CD8-positive, alpha-beta memory T cell (primary cell): ENCODE measurements around the gene CHML. TPM values are rescaled to one million over a fixed set of nuclear protein-coding genes. Genes with fewer than 3 reads are reported as not detected.

Experiments
- CTCF ChIA-PET: fragments of 350-600 bp; sonication (Branson Sonifier 250); formaldehyde crosslinking; loops from one replicate; lab custom pipeline; 2021; ENCODE audit warnings: antibody characterized with exemption; lab: Charles Lee
- POLR2A ChIA-PET: fragments of 350-600 bp; sonication (Branson Sonifier 250); formaldehyde crosslinking; loops from one replicate; lab custom pipeline; 2021; ENCODE audit warnings: antibody characterized with exemption; lab: Charles Lee
- DNase-seq, 5 donors: peaks; one replicate each; pipeline versions ENCODE4 v3.0.0 to v3.0.0-alpha.2; 2020 to 2022; ENCODE audit warnings: mixed read lengths in 1 of 5
- H3K27ac ChIP-seq: one replicate; pipeline ENCODE4 v1.7.0; 2013; ENCODE audit warnings: low read depth, mild to moderate bottlenecking, low read length, moderate library complexity
- H3K27me3 ChIP-seq: 2 replicates; pipeline ENCODE4 v1.7.0; 2013; ENCODE audit warnings: low read length, mild to moderate bottlenecking; ENCODE audit not compliant: insufficient read depth, poor library complexity, severe bottlenecking
- H3K36me3 ChIP-seq: 2 replicates; pipeline ENCODE4 v1.7.0; 2013; ENCODE audit warnings: mild to moderate bottlenecking, low read length, moderate library complexity; ENCODE audit not compliant: insufficient read depth
- H3K4me1 ChIP-seq: 2 replicates; pipeline ENCODE4 v1.7.0; 2013; ENCODE audit warnings: mild to moderate bottlenecking, low read length, moderate library complexity; ENCODE audit not compliant: insufficient read depth
- H3K4me3 ChIP-seq: 2 replicates; pipeline ENCODE4 v1.7.0; 2013; ENCODE audit warnings: mild to moderate bottlenecking, low read length
- H3K9me3 ChIP-seq: 2 replicates; pipeline ENCODE4 v1.7.0; 2013; ENCODE audit warnings: mild to moderate bottlenecking, low read length
- H3K27ac Mint-ChIP-seq, 8 donors: one replicate each; pipeline ENCODE4 v1.8.0; 2020 to 2021; ENCODE audit warnings: mixed read lengths in 8 of 8, mild to moderate bottlenecking in 6 of 8, inconsistent platforms in 3 of 8, moderate library complexity in 3 of 8
- H3K27me3 Mint-ChIP-seq, 2 donors: one replicate each; pipeline ENCODE4 v1.8.0; 2020 to 2021; ENCODE audit warnings: mixed read lengths in 2 of 2, mild to moderate bottlenecking in 1 of 2, moderate library complexity in 1 of 2
- H3K36me3 Mint-ChIP-seq, 3 donors: one replicate each; pipeline ENCODE4 v1.8.0; 2020 to 2021; ENCODE audit warnings: mixed read lengths in 3 of 3, inconsistent platforms in 1 of 3, mild to moderate bottlenecking in 1 of 3
- H3K4me1 Mint-ChIP-seq, 3 donors: one replicate each; pipeline ENCODE4 v1.8.0; 2020 to 2021; ENCODE audit warnings: mixed read lengths in 3 of 3, inconsistent platforms in 1 of 3, mild to moderate bottlenecking in 1 of 3
- H3K4me3 Mint-ChIP-seq, 7 donors: one replicate each; pipeline ENCODE4 v1.8.0; 2020 to 2021; ENCODE audit warnings: mixed read lengths in 7 of 7, mild to moderate bottlenecking in 6 of 7, moderate library complexity in 4 of 7, inconsistent platforms in 2 of 7
- H3K9me3 Mint-ChIP-seq, 5 donors: one replicate each; pipeline ENCODE4 v1.8.0; 2020 to 2022; ENCODE audit warnings: mixed read lengths in 5 of 5, mild to moderate bottlenecking in 3 of 5, moderate library complexity in 2 of 5, inconsistent platforms in 1 of 5
- polyA plus RNA-seq: library from polyadenylated mRNA; unstranded; fragments of 300-500 nt; fragmentation: Illumina TruSeq; gene quantifications from one replicate; pipeline ENCODE4 v1.2.3, GENCODE V29; 2021
- total RNA-seq, 2 experiments: library from RNA; stranded (reverse); gene quantifications; one replicate each; pipeline ENCODE4 v1.2.3, GENCODE V29; 2021

The CHML gene
- total and polyA plus RNA-seq, 3 experiments from 2014 or later, result 3.9 to 21.6 (median 20.3) TPM

GRCh38 chr1:241630476-241630875 is 9.7 kb downstream of the CHML start:
- ChIA-PET POLR2A (no interaction called here), CTCF (interaction anchor here (1.3 kb wide), 1 partner anchor 20 kb away, joined by 4 read pairs; no protein-coding TSS in a partner anchor)
- no peak overlapping the region for H3K27ac Mint-ChIP-seq
- no peaks in the 10 kb centered on the region for H3K36me3 ChIP-seq
- H3K4me1 Mint-ChIP-seq, result peaks cover 17 to 29% (median 17%) of the 10 kb centered on the region in 3 donors
- no peaks in the 10 kb centered on the region for H3K27me3 Mint-ChIP-seq
- no peak for DNase-seq
- no peak overlapping the region for H3K4me3 Mint-ChIP-seq
- no peak overlapping the region for H3K4me3 ChIP-seq
- no peaks in the 10 kb centered on the region for H3K9me3 ChIP-seq
- peaks cover 11% of the 10 kb centered on the region for H3K4me1 ChIP-seq
- no peak overlapping the region for H3K27ac ChIP-seq
- no peaks in the 10 kb centered on the region for H3K27me3 ChIP-seq
- H3K36me3 Mint-ChIP-seq, result peaks cover 7 to 18% (median 11%) of the 10 kb centered on the region in 3 donors
- H3K9me3 Mint-ChIP-seq, result no peaks in the 10 kb centered on the region

- Mint-ChIP-seq H3K27ac (no peak overlapping the region), H3K36me3 (peaks cover 4 to 14% (median 9%) of the 10 kb centered on the region in 3 donors), H3K4me3 (no peak overlapping the region), H3K4me1 (peaks cover 15 to 24% (median 17%) of the 10 kb centered on the region in 3 donors), H3K27me3 (no peaks in the 10 kb centered on the region), H3K9me3 (no peaks in the 10 kb centered on the region)
- no peak overlapping the region for H3K27ac ChIP-seq
- H3K27me3 ChIP-seq, result no peaks in the 10 kb centered on the region
- no peak for DNase-seq
- CTCF ChIA-PET, result interaction anchor here (1.3 kb wide), 1 partner anchor 19 kb away, joined by 4 read pairs; no protein-coding TSS in a partner anchor
- POLR2A ChIA-PET, result no interaction called here
- H3K9me3 ChIP-seq, result no peaks in the 10 kb centered on the region
- no peak overlapping the region for H3K4me3 ChIP-seq
- H3K4me1 ChIP-seq, result peaks cover 11% of the 10 kb centered on the region
- no peaks in the 10 kb centered on the region for H3K36me3 ChIP-seq
Observed at GRCh38 chr1:241630005-241630404, 10.2 kb downstream of the CHML start.

DNA sequence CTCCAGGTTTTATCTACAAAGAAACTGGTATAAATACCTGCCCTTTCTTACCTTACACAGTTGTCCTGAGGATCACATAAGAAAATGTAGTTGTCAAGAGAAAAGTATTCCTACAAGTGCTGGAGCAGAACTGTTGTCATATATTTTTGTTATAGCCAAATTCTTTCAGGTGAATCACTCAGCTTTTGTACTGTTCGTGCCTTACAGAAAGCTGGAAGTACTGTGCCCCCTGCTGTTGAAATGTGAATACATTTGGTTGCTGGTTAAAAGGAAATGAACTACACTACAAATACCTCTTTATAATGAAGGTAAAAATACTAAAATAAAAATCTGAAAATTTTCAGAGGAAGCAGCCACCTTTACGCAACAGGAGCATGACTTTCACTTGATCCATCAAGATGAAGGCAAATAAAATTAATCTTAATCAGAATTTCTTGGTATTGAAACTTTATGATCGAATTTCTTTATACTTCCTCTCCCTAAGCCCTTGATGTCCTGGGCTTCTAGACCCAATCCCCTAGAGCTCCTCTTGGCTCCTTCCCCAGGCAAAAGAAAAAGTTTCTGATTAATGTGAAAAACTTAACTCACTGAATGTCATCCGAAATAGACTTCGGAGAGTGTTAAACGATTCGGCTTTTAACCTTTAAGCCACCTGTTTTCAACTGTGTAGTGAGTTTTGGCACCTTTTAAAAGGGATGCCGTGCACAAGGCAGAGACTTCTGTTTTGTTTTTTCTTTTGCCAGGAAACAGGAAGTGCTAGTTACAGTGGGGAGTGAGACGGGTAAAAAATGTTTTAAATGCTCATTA is 12.5 kb downstream of the CHML start:
- POLR2A ChIA-PET, result no interaction called here
- Histone ChIP-seq H3K4me3 (peak overlapping the region; percentile 51), H3K27ac (no peak overlapping the region), H3K27me3 (no peaks in the 10 kb centered on the region), H3K4me1 (peaks cover 11% of the 10 kb centered on the region), H3K9me3 (no peaks in the 10 kb centered on the region), H3K36me3 (no peaks in the 10 kb centered on the region)
- Mint-ChIP-seq H3K4me3 (peak overlapping the region in 6 of 7 donors; percentile 68 to 79 (median 75)), H3K9me3 (no peaks in the 10 kb centered on the region), H3K27me3 (no peaks in the 10 kb centered on the region), H3K4me1 (peaks cover 14 to 18% (median 15%) of the 10 kb centered on the region in 3 donors), H3K36me3 (peaks cover 0 to 3% (median 2%) of the 10 kb centered on the region in 3 donors), H3K27ac (peak overlapping the region; percentile 4 to 93 (median 75))
- CTCF ChIA-PET, result interaction anchor here (0.8 to 2.4 kb wide), 6 partner anchors 11 to 211 kb away, joined by 3 to 18 read pairs (median 4); partner anchors contain the start of genes CHML and OPN3
- peak in 3 of 5 donors; percentile 50 to 70 (median 53) for DNase-seq

- no peaks in the 10 kb centered on the region for H3K9me3 Mint-ChIP-seq
- CTCF ChIA-PET, result no interaction called here
- no peaks in the 10 kb centered on the region for H3K36me3 Mint-ChIP-seq
Observed at GRCh38 chr1:241624935-241625334, 15.2 kb downstream of the CHML start.

DNA sequence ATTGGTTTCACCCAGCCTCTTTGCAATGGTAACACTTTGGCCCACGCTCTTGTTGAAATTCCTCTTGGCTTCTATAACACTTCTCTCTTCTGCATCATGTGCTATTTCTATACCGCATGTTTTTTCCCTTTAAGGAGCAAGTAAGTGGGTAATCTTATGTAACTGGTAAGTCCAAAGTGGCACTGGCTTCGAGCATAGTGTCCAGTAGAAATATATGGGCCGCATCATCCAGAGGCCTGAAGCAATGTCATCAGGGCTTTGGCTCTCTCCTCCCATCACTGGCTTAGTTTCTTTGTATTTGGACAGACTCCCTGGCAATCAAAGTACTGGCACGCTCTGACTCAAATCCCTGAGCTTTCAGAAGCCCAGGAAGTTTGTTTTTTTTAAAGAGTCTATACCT is 17.5 kb downstream of the CHML start:
- Mint-ChIP-seq H3K4me1 (peaks cover 4 to 6% (median 5%) of the 10 kb centered on the region in 3 donors), H3K27me3 (no peaks in the 10 kb centered on the region), H3K4me3 (no peak overlapping the region), H3K9me3 (no peaks in the 10 kb centered on the region), H3K36me3 (no peaks in the 10 kb centered on the region), H3K27ac (peak overlapping the region in 1 of 8 donors; percentile 14)
- no peak for DNase-seq
- Histone ChIP-seq H3K27me3 (no peaks in the 10 kb centered on the region), H3K36me3 (no peaks in the 10 kb centered on the region), H3K4me3 (no peak overlapping the region), H3K4me1 (peaks cover 5% of the 10 kb centered on the region), H3K9me3 (no peaks in the 10 kb centered on the region), H3K27ac (no peak overlapping the region)
- CTCF ChIA-PET, result no interaction called here
- POLR2A ChIA-PET, result no interaction called here

More at GRCh38 chr1:241624935-241625334, 15.2 kb downstream of the CHML start:
- Mint-ChIP-seq H3K27me3 (no peaks in the 10 kb centered on the region), H3K4me3 (no peak overlapping the region), H3K27ac (no peak overlapping the region), H3K4me1 (peaks cover 13 to 18% (median 14%) of the 10 kb centered on the region in 3 donors)
- Histone ChIP-seq H3K27ac (no peak overlapping the region), H3K36me3 (no peaks in the 10 kb centered on the region), H3K4me3 (no peak overlapping the region), H3K4me1 (peaks cover 11% of the 10 kb centered on the region), H3K9me3 (no peaks in the 10 kb centered on the region), H3K27me3 (no peaks in the 10 kb centered on the region)
- POLR2A ChIA-PET, result no interaction called here
- no peak for DNase-seq

- H3K36me3 Mint-ChIP-seq, result no peaks in the 10 kb centered on the region
- Histone ChIP-seq H3K4me1 (no peaks in the 10 kb centered on the region), H3K27me3 (no peaks in the 10 kb centered on the region), H3K27ac (no peak overlapping the region), H3K9me3 (no peaks in the 10 kb centered on the region), H3K4me3 (no peak overlapping the region), H3K36me3 (no peaks in the 10 kb centered on the region)
- POLR2A ChIA-PET, result no interaction called here
- no peaks in the 10 kb centered on the region for H3K27me3 Mint-ChIP-seq
- CTCF ChIA-PET, result no interaction called here
- H3K27ac Mint-ChIP-seq, result peak overlapping the region in 1 of 8 donors; percentile 6
- H3K4me1 Mint-ChIP-seq, result no peaks in the 10 kb centered on the region
- no peak for DNase-seq
- H3K9me3 Mint-ChIP-seq, result no peaks in the 10 kb centered on the region
- no peak overlapping the region for H3K4me3 Mint-ChIP-seq
Observed at GRCh38 chr1:241617426-241617825, 22.7 kb downstream of the CHML start.

GRCh38 chr1:241615043-241615974 is 24.9 kb downstream of the CHML start:
- no peaks in the 10 kb centered on the region for H3K36me3 ChIP-seq
- Mint-ChIP-seq H3K27ac (no peak overlapping the region), H3K9me3 (no peaks in the 10 kb centered on the region), H3K36me3 (no peaks in the 10 kb centered on the region), H3K4me3 (no peak overlapping the region), H3K27me3 (no peaks in the 10 kb centered on the region), H3K4me1 (no peaks in the 10 kb centered on the region)
- ChIA-PET CTCF (interaction anchor here (1.9 kb wide), 1 partner anchor 232 kb away, joined by 4 read pairs; no protein-coding TSS in a partner anchor), POLR2A (no interaction called here)
- no peaks in the 10 kb centered on the region for H3K4me1 ChIP-seq
- H3K9me3 ChIP-seq, result no peaks in the 10 kb centered on the region
- no peak for DNase-seq
- no peak overlapping the region for H3K4me3 ChIP-seq
- no peak overlapping the region for H3K27ac ChIP-seq
- H3K27me3 ChIP-seq, result no peaks in the 10 kb centered on the region
